ENCODE measurements around the gene ZNF385D.
"Not testable (repeated sequence)": the region's sequence is repeated elsewhere in the genome, so short reads cannot be mapped to it uniquely, and the experiment has no call there.

ZNF385D gene

DNA sequence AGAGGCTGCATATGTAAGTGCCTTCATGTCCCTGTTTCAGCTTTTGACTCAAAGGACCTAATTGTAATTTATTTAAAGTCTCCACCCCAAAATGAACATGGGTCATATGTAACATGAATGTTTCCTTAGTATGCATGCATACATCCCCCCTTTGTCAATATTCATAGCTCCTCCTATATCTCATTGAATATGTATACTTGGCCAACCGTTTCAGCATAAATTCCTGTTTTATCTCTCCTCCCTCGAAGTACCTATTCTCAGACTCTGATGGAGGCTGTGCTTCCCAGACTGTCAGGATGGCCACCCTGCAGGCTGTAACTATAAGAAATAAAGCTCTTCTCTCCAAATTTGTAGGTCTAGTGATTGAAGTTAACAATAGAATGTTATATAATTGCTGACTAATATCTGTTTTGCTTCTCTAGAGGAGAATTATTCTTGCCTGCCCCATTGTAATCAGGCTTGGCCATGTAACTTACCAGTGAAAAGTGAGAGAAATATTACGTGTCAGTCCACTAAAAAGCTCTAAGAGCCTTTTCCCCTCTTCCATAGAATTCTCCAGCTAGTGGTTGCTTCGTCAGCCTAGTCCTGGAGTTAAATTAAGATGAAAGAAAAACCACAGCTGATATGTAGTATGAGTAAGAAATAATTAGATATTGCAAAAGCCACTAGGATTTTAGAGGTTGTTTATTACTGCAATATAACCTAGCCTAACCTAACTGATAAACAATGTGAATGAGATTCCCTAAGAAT lies 245.1 kb downstream of the ZNF385D start:
- no peak for DNase-seq

DNA sequence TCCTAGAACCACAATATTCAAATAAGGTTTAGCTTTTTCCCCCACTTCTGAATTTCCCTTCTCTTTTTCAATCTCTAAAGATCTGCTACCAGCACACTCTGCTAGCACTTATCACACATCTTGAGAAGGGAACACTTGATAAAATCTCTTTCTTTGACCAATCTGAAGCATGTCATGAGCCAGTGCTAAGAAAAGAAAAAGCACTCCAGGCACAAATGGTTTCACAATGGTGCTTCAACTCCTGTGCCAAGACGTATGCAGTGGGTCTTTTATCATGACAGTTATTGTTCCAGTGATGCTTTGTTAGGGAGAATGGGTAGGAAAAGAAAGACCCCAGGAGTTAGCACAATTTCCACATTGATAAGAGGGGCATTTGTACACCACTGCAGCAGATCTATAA lies 248.4 kb downstream of the ZNF385D start:
- DNase-seq = no peak

DNA sequence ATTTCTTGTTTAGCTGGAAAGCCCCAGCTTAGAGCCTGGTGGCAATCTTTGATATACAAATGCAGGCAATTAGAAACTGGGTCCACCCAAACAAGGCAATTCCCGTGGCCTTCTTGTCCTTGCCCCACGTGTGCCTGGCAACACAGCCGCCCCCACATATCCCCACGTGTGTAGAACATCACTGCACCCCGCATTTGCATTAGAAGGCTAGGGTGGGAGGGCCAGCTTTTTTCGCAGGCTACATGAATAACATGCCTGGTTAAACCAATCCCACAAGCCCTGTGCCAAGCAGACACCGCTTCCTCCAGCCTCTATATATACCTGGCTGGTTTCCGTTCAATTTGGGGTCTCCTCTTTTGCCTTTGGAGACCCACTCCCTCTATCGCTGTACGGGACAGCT lies 250.2 kb downstream of the ZNF385D start:
- no peak for DNase-seq

DNA sequence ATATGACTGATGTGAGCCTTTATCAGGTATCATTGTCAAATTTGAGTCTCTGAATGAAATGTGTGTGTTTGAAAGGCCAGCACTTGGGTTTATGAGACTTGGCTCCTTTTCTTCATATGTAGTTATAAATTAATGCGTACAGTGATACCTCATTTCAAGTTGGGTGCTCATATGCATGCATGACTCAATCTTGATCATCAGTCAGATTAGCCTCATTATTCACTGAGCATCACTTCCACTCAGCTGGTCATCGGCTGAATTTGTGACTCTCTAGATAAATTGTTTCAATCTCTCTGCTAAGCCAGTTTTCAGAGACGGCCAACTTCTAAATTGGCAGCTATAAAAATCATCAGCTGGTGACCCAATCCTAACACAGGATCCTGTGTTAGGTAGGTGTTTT lies 260.3 kb downstream of the ZNF385D start:
- not testable (repeated sequence) for DNase-seq

DNA sequence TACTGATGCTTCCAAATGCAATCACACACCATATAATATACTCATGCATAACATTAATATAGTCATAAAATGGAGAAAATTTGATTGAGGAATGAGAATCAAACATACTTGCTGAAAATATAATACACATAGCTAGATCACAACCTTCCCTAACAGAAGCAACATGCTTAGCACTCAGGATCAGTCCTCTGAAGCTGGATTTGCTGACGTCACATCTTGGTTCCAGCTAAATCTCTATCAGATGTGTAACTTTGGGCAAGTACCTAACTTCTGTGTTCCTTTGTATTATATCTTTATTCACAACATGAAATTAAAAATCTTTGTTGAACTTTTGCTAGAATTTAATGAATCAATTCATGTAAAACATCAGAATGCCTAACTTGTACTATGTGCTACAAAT lies 263.5 kb downstream of the ZNF385D start:
- no peak for DNase-seq

DNA sequence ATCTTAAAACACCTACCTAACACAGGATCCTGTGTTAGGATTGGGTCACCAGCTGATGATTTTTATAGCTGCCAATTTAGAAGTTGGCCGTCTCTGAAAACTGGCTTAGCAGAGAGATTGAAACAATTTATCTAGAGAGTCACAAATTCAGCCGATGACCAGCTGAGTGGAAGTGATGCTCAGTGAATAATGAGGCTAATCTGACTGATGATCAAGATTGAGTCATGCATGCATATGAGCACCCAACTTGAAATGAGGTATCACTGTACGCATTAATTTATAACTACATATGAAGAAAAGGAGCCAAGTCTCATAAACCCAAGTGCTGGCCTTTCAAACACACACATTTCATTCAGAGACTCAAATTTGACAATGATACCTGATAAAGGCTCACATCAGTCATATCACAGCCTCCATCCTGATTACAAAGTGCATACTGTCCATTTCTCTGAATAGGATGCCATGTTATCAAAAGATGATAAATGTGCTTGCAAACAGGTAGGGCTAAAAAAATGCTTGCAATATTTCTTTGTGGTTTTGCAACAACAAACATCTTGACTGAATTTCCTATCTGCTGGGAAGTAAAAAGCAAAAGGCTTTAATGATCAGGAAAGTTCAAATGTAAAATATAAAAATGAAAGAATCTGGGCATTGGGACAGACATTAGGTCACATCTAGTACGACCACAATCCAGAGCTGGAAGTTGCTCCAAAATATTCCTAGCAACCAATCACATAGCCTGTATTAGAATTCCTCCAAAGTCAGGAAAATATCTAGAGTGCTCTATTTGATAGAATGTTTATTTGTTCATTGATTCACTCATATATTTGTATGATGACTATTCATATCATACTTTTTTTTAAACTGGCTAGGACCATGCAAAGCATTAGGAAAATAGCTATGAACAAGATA lies 264.7 kb downstream of the ZNF385D start:
- DNase-seq = not testable (repeated sequence)

DNA sequence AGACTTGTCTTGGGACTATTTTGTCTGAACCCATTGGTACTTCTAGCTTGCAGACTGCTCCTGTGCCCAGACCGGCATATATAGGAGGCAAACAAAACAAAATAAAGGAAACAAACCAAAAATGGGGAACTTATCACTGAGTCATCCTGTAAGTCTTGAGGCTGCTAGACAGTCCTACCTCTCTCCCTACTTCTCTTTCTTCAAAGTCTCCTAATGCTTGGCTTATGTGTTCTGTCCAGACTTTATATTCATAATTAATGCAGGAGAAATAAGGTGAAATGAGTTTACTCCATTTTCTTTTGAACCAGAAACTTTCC lies 266.2 kb downstream of the ZNF385D start:
- DNase-seq = no peak

DNA sequence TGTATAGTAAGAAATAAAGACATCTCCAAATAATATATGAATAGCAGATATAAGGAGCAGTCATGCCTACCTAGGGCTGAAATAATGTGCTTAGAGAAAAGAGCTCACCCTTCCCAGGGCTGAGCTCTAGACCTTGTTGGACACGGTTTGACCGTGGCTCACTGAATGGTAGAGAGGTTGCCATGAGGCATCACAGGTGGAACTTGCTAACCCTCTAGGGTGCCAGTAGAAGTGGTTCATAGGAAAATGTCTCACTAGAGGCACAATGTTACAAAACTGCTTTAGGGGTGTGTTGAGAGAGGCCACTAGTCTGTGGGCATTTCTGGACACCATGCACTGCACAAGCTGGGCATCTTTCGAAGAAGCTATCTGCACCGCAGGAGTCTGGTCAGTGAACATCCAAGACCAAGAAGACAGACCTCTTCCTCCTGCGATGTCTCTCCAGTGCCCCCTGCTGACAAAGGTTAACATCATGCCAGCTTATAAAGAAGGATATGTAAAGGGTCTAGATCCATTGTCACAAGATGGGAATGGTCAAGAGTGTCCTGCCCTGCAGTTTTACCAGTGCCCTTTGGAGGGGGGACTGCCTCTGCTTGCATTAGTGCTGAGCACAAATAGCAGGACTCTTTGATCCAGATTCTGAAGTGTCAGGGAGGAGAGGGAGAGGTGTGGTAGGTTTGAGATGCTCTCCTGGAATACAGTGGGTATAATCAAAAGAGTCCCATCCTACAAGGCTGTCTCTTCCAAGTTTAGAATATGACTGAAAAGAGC lies 266.8 kb downstream of the ZNF385D start:
- no peak for DNase-seq

DNA sequence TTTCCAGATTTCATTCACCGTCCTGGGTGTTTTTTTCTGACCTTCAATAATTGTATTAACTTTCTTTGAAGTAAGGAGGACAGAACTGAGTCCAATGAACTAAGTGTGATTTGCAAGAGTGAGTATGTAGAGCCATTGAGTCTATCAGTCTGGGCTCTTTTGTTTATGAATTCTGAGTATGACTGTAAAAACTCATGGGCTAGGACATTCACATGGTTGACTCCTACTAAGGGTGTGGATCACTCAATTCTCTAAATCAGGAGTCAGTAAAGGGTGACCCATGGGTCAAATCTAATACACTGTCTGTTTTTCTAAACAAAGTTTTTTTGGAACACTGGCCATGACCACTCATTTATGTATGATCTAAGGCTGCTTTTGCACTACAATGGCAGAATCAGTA lies 269.0 kb downstream of the ZNF385D start:
- DNase-seq = no peak

DNA sequence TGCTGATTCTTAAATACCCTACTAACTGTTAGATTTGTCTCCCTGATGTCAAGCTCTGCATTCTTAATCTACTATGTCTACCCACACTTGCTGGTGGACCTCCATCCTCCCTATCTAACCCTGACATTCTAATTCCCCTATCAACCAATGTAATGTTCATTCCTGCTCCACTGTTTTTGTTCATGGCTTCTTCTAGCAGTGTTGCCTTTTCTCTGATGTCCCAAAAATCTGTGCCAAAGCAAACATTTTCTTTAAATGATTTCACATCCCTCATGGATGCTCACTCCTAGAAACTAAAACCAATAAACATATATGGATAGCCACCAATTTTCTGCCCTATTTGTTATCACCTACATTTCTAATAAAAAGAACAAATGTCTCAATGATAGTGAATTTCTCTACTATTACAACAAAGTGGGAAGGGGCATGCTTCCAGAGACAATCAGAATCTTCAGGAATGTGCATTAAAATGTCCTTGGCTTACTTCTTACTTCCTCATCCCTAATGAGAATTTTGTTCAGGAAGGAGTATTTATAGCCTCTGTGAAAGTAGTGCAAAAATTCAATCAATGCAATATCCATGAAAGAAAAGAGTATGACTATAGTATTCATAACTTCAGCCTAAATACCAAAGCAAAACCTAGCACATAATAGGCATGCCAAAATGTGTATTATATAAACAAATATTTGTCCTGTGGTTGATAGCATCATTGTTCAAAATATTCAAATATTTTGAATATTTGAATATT lies 273.3 kb downstream of the ZNF385D start:
- DNase-seq = no peak

DNA sequence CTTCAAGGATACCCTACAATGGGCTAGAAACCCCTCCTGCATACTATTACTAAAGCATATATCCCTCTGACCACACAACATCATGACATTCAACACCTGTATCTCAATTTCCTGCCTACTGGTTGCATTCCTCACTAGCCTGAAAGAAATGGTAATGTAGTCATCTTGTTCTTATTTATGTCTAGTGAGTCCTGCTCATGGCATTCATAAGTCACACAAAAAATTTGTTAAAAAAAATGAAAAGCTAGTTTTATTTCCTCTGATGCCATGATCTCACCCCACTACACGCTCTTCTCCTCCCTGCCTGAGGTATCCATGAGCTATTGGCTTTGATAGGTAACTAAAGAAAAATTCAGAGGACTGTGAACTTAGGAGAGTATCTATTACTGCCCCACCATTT lies 284.5 kb downstream of the ZNF385D start:
- DNase-seq = no peak

DNA sequence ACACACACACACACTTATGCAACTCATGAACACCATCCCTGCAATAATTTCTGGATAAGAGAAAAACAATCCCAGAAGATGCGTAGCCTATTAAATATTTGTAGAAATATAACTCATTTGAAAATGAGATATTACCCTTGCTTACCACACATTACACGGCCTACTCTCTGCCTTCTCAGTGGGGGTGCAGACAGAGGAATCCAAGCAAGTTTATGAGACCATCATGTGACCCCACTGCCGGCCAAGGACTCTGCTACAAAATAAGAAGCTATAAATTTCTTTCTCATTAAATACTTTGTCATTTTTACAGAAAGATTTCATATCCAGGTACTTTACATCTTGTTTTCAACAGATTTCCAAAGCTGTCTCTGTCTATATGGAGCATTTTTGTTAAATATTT lies 286.3 kb downstream of the ZNF385D start:
- no peak for DNase-seq

DNA sequence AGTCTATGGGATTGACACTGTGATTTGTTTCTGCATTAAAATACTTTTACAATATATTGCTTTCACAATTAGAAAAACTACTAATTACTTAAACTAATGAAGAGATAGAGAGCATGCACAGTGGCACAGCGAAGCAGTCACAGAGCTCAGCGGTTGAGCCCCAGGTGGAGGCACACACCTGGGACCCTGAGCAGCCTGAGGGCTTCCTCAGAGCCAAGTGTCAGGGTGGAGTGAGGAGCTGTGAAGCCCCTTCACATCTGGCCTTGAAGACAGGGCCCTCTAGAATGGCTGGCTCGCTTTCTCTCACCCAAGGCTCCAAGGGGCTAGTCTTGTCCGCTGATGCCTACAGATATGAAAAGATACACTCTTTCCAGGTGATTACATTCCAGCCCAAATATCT lies 287.7 kb downstream of the ZNF385D start:
- no peak for DNase-seq

DNA sequence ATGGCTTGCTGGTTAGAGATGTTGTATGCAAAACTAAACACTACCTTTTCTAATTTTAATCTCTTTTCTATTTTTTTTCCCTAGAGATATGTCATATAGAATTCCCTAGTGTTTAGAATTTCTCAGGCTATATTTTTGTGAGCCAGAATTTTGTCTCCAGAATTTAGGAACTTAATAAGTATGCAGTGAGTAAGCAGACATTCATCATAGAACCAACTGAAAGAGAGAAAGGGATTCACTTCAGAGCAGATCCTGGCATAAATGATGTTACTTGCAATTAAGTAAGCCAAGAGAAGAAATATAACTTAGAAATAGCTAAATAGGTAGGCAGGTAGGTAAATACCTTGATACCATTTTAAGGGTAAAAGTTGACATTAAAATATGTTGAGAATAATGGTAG lies 288.9 kb downstream of the ZNF385D start:
- DNase-seq = no peak

DNA sequence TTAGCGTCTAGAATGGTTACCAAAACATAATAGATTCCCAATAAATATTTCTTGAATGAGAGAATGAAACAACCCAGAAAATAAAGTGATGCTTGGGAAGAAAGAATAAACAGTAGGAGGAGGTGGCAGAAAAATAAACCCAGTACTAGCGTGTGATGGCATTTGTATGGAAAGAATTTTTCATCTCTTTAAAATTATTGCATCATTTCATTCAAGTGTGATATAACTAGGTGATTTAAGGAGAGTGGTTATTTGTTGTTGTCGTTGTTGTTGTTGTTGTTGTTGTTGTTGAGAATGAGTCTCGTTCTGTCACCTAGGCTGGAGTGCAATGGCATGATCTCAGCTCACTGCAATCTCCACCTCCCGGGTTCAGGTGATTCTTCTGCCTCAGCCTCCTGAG lies 293.9 kb downstream of the ZNF385D start:
- DNase-seq = no peak

DNA sequence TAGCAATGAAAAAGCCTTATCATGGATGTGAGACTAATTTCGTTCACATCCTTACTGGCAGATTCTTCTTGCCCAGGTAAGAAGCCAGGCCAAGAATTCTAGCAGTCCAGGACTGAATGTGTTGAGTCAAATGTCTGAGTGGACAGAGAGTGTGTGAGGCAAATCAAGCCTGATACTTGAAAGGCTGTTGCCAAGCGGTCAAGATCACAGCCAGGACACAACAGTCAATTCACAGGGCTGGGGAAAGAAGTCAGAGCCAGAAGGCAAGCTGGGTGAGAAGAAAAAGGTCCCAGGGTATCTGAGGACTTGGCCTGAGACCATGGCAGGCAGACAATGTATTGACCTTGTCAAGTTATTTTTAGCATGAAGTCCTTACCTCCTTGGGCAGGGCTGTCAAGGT lies 301.3 kb downstream of the ZNF385D start:
- no peak for DNase-seq

DNA sequence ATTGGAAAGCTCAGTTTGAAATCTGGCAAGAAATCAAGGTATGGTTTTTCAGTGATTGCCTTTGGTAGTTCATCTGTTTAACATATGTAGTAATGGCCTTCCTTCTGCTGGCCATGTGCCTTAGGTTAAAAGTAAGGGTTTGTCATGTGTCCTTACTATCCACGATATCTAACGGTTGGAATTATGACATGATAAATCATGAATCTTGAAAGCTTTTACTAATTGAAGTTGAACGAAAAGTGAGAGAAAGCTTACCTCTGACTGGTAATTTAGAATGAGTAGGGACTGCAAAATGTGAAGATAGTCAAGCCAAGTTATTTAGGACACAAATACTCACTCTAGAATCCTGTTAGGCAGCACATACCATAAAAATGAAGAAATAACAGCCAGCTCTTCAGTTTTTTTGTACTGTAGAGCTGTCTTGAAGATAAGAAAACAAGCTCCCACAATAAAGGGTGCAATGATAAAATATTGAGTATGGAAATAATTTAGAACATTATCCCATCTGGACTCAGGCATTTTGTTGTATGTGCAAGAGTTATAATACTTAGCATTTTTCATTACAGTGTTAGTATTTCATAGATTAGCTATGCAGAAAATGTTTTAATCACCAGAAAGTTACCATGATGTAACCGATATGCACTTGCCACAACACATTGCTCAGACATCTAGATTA lies 303.4 kb downstream of the ZNF385D start:
- DNase-seq = no peak

DNA sequence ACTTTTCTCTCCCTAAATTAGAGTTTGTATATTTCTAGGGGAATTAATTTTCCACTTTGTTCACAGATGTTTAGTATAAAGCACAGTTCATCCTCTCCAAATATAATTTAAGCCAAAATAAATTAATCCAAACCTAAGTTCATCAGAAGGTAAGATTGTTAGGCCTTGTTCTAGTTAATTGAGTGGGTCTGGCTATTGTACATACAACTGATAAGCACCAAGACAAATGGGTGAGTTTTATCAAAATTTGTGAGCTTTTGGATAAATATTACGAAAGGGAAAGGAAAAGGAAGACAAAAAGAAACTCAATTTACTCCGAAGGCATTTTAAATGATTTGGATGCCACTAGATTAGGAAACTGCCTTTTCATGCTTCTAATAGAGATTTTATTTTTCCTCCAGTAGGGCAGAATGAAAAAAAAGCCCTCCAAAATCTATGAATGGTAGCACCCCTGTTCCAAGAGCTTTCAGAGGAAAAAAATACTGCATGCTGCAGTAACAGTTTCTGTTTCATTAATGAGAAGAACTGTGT lies 304.0 kb downstream of the ZNF385D start:
- DNase-seq = no peak

DNA sequence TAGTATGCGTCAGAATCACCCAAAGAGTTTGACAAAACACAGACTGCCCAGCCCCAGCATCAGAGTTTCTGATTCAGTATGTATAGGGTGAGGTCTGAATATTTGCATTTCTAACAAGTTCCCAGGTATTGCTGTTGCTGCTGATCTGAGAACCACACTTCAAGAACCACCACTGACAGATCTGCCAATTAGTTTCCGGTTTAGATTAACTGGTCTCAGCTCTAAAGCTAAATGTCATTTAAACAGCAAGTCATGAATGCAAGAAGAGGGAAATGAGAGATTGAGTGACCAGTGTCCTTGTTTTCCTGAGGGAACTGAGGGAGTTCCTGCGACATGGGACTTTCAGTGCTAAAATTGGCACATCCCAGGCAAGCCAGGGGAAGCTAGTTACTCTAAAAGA lies 305.0 kb downstream of the ZNF385D start:
- DNase-seq = no peak

DNA sequence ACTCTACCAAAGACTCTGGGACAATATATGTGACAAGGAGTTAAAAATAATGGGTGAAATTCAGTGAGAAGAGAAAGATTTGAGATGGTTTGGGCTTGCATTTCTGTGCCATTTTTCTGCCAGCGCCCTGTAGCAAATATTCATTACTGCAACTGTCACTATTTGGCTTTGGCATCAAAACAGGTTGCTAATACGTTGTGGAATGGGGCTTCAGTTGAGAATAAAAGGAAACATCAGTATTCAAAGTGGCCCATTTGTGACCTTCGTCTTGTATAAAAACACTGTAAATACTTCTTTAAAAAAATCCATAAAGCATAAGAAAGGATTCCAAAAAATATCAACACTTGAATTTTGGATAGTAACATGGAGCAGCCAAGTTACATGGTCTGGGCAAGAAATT lies 309.2 kb downstream of the ZNF385D start:
- no peak for DNase-seq

DNA sequence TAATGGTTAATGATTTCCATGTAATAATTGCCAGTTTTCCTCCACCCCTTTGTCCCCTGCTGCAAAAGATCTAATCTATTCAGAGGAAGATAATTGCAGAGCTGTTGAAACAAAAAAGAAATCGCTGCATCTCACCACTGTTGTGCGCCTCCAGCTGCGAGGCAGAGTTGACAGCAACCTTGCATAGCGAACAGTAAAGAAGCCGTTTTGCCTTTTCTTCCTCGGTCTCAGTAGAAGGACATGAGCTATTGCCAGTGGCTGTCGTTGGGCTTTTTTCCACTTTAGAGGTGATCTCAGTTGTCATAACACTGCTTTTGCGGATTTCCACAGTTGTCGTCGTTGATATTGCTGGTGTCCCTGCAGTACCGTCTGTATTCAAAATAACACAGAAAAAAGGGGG lies 314.2 kb downstream of the ZNF385D start:
- no peak for DNase-seq

DNA sequence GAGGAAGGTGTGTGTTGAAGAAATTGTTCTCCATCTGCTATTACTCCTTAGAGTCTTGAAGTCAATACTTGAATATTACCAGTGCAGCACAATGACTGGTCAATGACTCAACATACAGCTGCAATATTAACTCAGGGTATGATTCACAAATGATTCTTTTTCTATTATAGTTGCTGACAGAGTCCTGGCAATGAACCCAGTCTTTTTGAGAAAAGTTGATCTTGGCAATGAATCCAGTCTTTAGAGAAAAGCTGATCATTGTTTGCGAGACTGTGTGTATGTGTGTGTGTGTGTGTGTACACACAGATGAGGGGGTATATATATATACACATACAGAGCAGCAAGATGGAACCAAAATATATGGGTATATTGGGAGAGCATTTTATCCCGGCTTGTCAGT lies 315.1 kb downstream of the ZNF385D start:
- no peak for DNase-seq
